DND-41 (cell line): ENCODE results near the gene ZNF253.

Experiments
- CTCF ChIP-seq: IDR thresholded peaks from 2 replicates; pipeline ENCODE4 v1.5.1; 2012; ENCODE audit warnings: borderline replicate concordance, low read length, moderate library complexity, mild to moderate bottlenecking; ENCODE audit not compliant: poor library complexity, severe bottlenecking; ENCODE audit errors: extremely low read depth
- EZH2 ChIP-seq: IDR thresholded peaks from 3 replicates; pipeline ENCODE4 v1.6.1; 2012; ENCODE audit warnings: borderline replicate concordance, low read depth, mild to moderate bottlenecking, moderate library complexity, low read length, inconsistent platforms; ENCODE audit not compliant: severe bottlenecking

GRCh38 chr19:19884583-19884982 lies 18.9 kb downstream of the ZNF253 start:
- no peak for TF ChIP-seq CTCF
- no peak for TF ChIP-seq EZH2
